IMR-90 (cell line): ENCODE data around the gene GALNT5. TPM values are rescaled to one million over a fixed set of nuclear protein-coding genes. Genes with fewer than 3 reads are reported as not detected.

Source experiments
- ATAC-seq: fragments of 200-7000 bp; cut with Tn5 transposase; 2 replicates; pipeline ENCODE4 v1.9.1; 2020; ENCODE audit warnings: low read depth, mild to moderate bottlenecking, moderate library complexity
- BruUV-seq: library from RNA; stranded (reverse); fragments of 400-500 nt; replicated peaks from 2 replicates; lab custom pipeline; 2021; lab: Mats Ljungman, UMichigan
- CTCF ChIA-PET: fragments of 300-600 bp; formaldehyde crosslinking; extraction: SDS; loops from one replicate; lab custom pipeline; 2021; ENCODE audit warnings: antibody characterized with exemption; lab: Yijun Ruan, JAX
- POLR2A ChIA-PET: fragments of 300-600 bp; sonication (Branson Sonifier 250); formaldehyde crosslinking; loops from one replicate; lab custom pipeline; 2022; ENCODE audit warnings: antibody characterized with exemption; ENCODE audit not compliant: unreplicated experiment; lab: Charles Lee
- DNase-seq: peaks from one replicate; pipeline ENCODE4 v3.0.0; 2013
- H2AFZ ChIP-seq: replicated peaks from 2 replicates; pipeline ENCODE3; 2013; ENCODE audit warnings: low read length, mild to moderate bottlenecking; ENCODE audit not compliant: poor library complexity
- H2AK5ac ChIP-seq: 2 replicates; pipeline ENCODE4 v1.6.1; 2013; ENCODE audit warnings: low read depth, low read length, inconsistent platforms
- H2AK9ac ChIP-seq: replicated peaks from 2 replicates; pipeline ENCODE3; 2013; ENCODE audit warnings: mild to moderate bottlenecking, low read depth, low read length, moderate library complexity; ENCODE audit not compliant: poor library complexity
- H2BK120ac ChIP-seq: 2 replicates; pipeline ENCODE4 v1.6.1; 2013; ENCODE audit warnings: low read depth, low read length, inconsistent platforms
- H2BK15ac ChIP-seq: 3 replicates; pipeline ENCODE4 v1.6.1; 2013; ENCODE audit warnings: low read depth, low read length, inconsistent platforms
- H2BK20ac ChIP-seq: 2 replicates; pipeline ENCODE4 v1.6.1; 2013; ENCODE audit warnings: low read depth, mild to moderate bottlenecking, inconsistent platforms, low read length, moderate library complexity
- H2BK5ac ChIP-seq: 2 replicates; pipeline ENCODE4 v1.6.1; 2013; ENCODE audit warnings: mild to moderate bottlenecking, low read depth, low read length, inconsistent platforms; ENCODE audit not compliant: poor library complexity, severe bottlenecking
- H3K14ac ChIP-seq: replicated peaks from 2 replicates; pipeline ENCODE4 v1.6.1; 2013; ENCODE audit warnings: low read depth, low read length, inconsistent platforms
- H3K18ac ChIP-seq: 2 replicates; pipeline ENCODE4 v1.6.1; 2013; ENCODE audit warnings: low read depth, low read length, control low read depth
- H3K23ac ChIP-seq: 2 replicates; pipeline ENCODE4 v1.6.1; 2013; ENCODE audit warnings: low read depth, low read length, inconsistent platforms
- H3K27ac ChIP-seq: 2 replicates; pipeline ENCODE4 v1.5.1; 2013; ENCODE audit warnings: mild to moderate bottlenecking, control low read depth, low read length; ENCODE audit not compliant: insufficient read depth
- H3K27me3 ChIP-seq: 2 replicates; pipeline ENCODE4 v1.6.1; 2013; ENCODE audit warnings: low read length; ENCODE audit not compliant: control insufficient read depth, insufficient read depth
- H3K36me3 ChIP-seq: 2 replicates; pipeline ENCODE4 v1.6.1; 2013; ENCODE audit warnings: low read length, mixed read lengths; ENCODE audit not compliant: control insufficient read depth, insufficient read depth
- H3K4ac ChIP-seq: 2 replicates; pipeline ENCODE4 v1.6.1; 2013; ENCODE audit warnings: low read depth, low read length, inconsistent platforms
- H3K4me1 ChIP-seq: 2 replicates; pipeline ENCODE4 v1.6.1; 2013; ENCODE audit warnings: low read length, mixed read lengths; ENCODE audit not compliant: control insufficient read depth, insufficient read depth
- H3K4me2 ChIP-seq: 2 replicates; pipeline ENCODE4 v1.6.1; 2013; ENCODE audit warnings: low read depth, mild to moderate bottlenecking, control low read depth, low read length, moderate library complexity
- H3K4me3 ChIP-seq: 2 replicates; pipeline ENCODE4 v1.5.1; 2013; ENCODE audit warnings: low read depth, mild to moderate bottlenecking, control low read depth, low read length, moderate library complexity; ENCODE audit not compliant: insufficient read depth
- H3K56ac ChIP-seq: 2 replicates; pipeline ENCODE4 v1.6.1; 2013; ENCODE audit warnings: low read length, inconsistent platforms; ENCODE audit not compliant: insufficient read depth; ENCODE audit errors: extremely low read depth
- H3K79me1 ChIP-seq, 2 experiments: 2 replicates each; pipeline ENCODE4 v1.6.1; 2013; ENCODE audit warnings: low read length in 2 of 2, inconsistent platforms in 1 of 2, low read depth in 1 of 2
- H3K9ac ChIP-seq: 2 replicates; pipeline ENCODE4 v1.6.1; 2013; ENCODE audit warnings: low read depth, low read length, control low read depth
- H3K9me1 ChIP-seq: 2 replicates; pipeline ENCODE4 v1.6.1; 2013; ENCODE audit warnings: low read length, inconsistent platforms; ENCODE audit not compliant: insufficient read depth
- H3K9me3 ChIP-seq: 2 replicates; pipeline ENCODE4 v1.6.1; 2013; ENCODE audit warnings: low read length; ENCODE audit not compliant: control insufficient read depth, insufficient read depth
- H4K20me1 ChIP-seq: 2 replicates; pipeline ENCODE4 v1.6.1; 2013; ENCODE audit warnings: low read length, inconsistent platforms; ENCODE audit not compliant: insufficient read depth
- H4K5ac ChIP-seq: 2 replicates; pipeline ENCODE4 v1.6.1; 2013; ENCODE audit warnings: mild to moderate bottlenecking, low read depth, low read length, control low read depth
- H4K8ac ChIP-seq, 2 experiments: 2 replicates each; pipeline ENCODE4 v1.6.1; 2013; ENCODE audit warnings: low read depth in 2 of 2, low read length in 2 of 2, control low read depth in 1 of 2, inconsistent platforms in 1 of 2
- H4K91ac ChIP-seq: 2 replicates; pipeline ENCODE4 v1.6.1; 2013; ENCODE audit warnings: low read depth, low read length, inconsistent platforms; ENCODE audit not compliant: insufficient read depth
- FOS ChIP-seq: fragments of 150-350 bp; IDR thresholded peaks from 2 replicates; pipeline ENCODE4 v1.6.1; 2016; ENCODE audit warnings: low read depth, low read length
- dilution Hi-C: fragments of 300-500 bp; cut with HindIII; formaldehyde crosslinking; loops from one replicate; pipeline ENCODE4 v1.14.3; 2018; ENCODE audit warnings: low sequenced_read_pairs; ENCODE audit not compliant: unreplicated experiment
- in situ Hi-C: fragments of 300-500 bp; cut with MboI; formaldehyde crosslinking; loops from 3 replicates; pipeline ENCODE4 v1.14.3; 2019; ENCODE audit warnings: low sequenced_read_pairs, inconsistent platforms, mixed read lengths
- intact Hi-C: fragments of 100-400 bp; cut with micrococcal nuclease; formaldehyde crosslinking; loops from 2 replicates; pipeline ENCODE4 v1.10.0; 2022
- polyA plus RNA-seq, 3 experiments: library from polyadenylated mRNA; depleted of rRNA; stranded (reverse); fragments of >200 nt; gene quantifications; 2 replicates each; pipeline ENCODE4 v1.2.3, GENCODE V29; 2012; ENCODE audit warnings: low replicate concordance in 1 of 3
- total RNA-seq: library from RNA; depleted of rRNA; stranded (reverse); fragments of >200 nt; gene quantifications from 2 replicates; pipeline ENCODE4 v1.2.3, GENCODE V29; 2012

Gene GALNT5
- total and polyA plus RNA-seq, 2 of the 4 experiments (the other 2 are of a cell fraction), result 36.3 to 63.3 TPM

GRCh38 chr2:157325786-157326185, 68.3 kb downstream of the GALNT5 start, which contains the start of gene ERMN:
Gene ERMN (minus strand): TSS chr2:157325824. CDS start chr2:157325642, 182 bp downstream.
- Histone ChIP-seq H2BK20ac (no peak within 1 kb of the TSS), H2BK15ac (no peak within 1 kb of the TSS), H3K4me1 (no peaks in the 10 kb centered on the region), H2AK9ac (no peak within 1 kb of the TSS), H3K9ac (no peak within 1 kb of the TSS), H3K79me1 (no peaks in the 10 kb centered on the region), H4K8ac (no peak within 1 kb of the TSS), H3K27ac (no peak within 1 kb of the TSS), H3K56ac (no peak within 1 kb of the TSS), H3K4me3 (no peak within 1 kb of the TSS), H2BK5ac (no peak within 1 kb of the TSS), H3K36me3 (no peaks in the 10 kb centered on the region), H3K23ac (no peak within 1 kb of the TSS), H3K9me1 (no peaks in the 10 kb centered on the region), H3K9me3 (no peaks in the 10 kb centered on the region), H2BK120ac (no peak within 1 kb of the TSS), H3K18ac (no peak within 1 kb of the TSS), H3K14ac (no peak within 1 kb of the TSS), H3K27me3 (no peaks in the 10 kb centered on the region), H4K91ac (no peak within 1 kb of the TSS), H3K4me2 (no peak within 1 kb of the TSS), H4K5ac (no peak within 1 kb of the TSS), H4K20me1 (no peaks in the 10 kb centered on the region), H2AFZ (no peak within 1 kb of the TSS), H3K4ac (no peak within 1 kb of the TSS), H2AK5ac (no peak within 1 kb of the TSS)
- intact Hi-C loops (loop anchor here (5.0 kb wide), 1 partner anchor 267 kb away; no protein-coding TSS in a partner anchor), dilution Hi-C loops (no loop called here), in situ Hi-C loops (loop anchor here (25.0 kb wide), 1 partner anchor 1938 kb away; no protein-coding TSS in a partner anchor)
- ATAC-seq (no peak), DNase-seq (no peak)
- no peak for TF ChIP-seq FOS
- ChIA-PET POLR2A (interaction anchor here (0.6 kb wide), 1 partner anchor 434 kb away, joined by 3 read pairs; no protein-coding TSS in a partner anchor), CTCF (interaction anchor here (1.5 kb wide), 1 partner anchor 11 kb away, joined by 6 read pairs; no protein-coding TSS in a partner anchor)
- BruUV-seq, result no TSS peak
